ENCODE measurements around the gene CLSTN2.

The CLSTN2 gene

GRCh38 chr3:140384876-140385275, 449.9 kb downstream of the CLSTN2 start:
- H3K36me3 ChIP-seq (ENCODE audit: control insufficient read depth in 2 of 2, insufficient read depth in 1 of 2, low read length in 2 of 2), result no peaks in the 10 kb centered on the region
- H3K9me3 ChIP-seq (ENCODE audit: control insufficient read depth, insufficient read depth, low read depth, low read length), result no peaks in the 10 kb centered on the region
- ChIA-PET POLR2A (no interaction called here), CTCF (no interaction called here)
- H3K4me1 ChIP-seq (ENCODE audit: control insufficient read depth, insufficient read depth, low read length), result no peaks in the 10 kb centered on the region
- H3K4me3 ChIP-seq (ENCODE audit: low read depth, low read length), result no peak overlapping the region
- no peak overlapping the region for H3K27ac ChIP-seq (ENCODE audit: extremely low read depth, low read depth, low read length)
- no peak for TF ChIP-seq REPIN1 (tag by site-specific recombination; IDR thresholded peaks at IDR 0.05; ENCODE audit: low read depth)
- TF ChIP-seq ZNF791 (tag by site-specific recombination; IDR thresholded peaks at IDR 0.05), result no peak
- no peak for TF ChIP-seq KLF9 (tag by site-specific recombination; IDR thresholded peaks at IDR 0.05; ENCODE audit: low read depth)
- TF ChIP-seq ZNF112 (tag by site-specific recombination; IDR thresholded peaks at IDR 0.05), result no peak
- TF ChIP-seq IKZF3 (tag by site-specific recombination; IDR thresholded peaks at IDR 0.05), result no peak
- no peak for TF ChIP-seq EGR2 (tag by site-specific recombination; IDR thresholded peaks at IDR 0.05; ENCODE audit: low read depth)
- no peak for TF ChIP-seq YY2 (tag by site-specific recombination; IDR thresholded peaks at IDR 0.05)
- TF ChIP-seq SP7 (tag by site-specific recombination; IDR thresholded peaks at IDR 0.05), result no peak
- TF ChIP-seq ZNF843 (tag by site-specific recombination; IDR thresholded peaks at IDR 0.05), result no peak
- no peak for TF ChIP-seq ZSCAN16 (tag by site-specific recombination; IDR thresholded peaks at IDR 0.05)
- no peak for TF ChIP-seq ZNF610 (tag by site-specific recombination; IDR thresholded peaks at IDR 0.05; ENCODE audit: borderline replicate concordance)
- TF ChIP-seq ZNF10 (tag by site-specific recombination; IDR thresholded peaks at IDR 0.05), result no peak
- TF ChIP-seq ZNF266 (tag by site-specific recombination; IDR thresholded peaks at IDR 0.05; ENCODE audit: low read depth), result no peak
- no peak for TF ChIP-seq ZNF600 (tag by site-specific recombination; IDR thresholded peaks at IDR 0.05)
- no peak for TF ChIP-seq PRDM4 (tag by site-specific recombination; IDR thresholded peaks at IDR 0.05)
- no peak for TF ChIP-seq OVOL3 (tag by site-specific recombination; IDR thresholded peaks at IDR 0.05)

- H3K4me1 ChIP-seq (ENCODE audit: control insufficient read depth, insufficient read depth, low read length), result no peaks in the 10 kb centered on the region
- H3K27ac ChIP-seq (ENCODE audit: extremely low read depth, low read depth, low read length), result no peak overlapping the region
- no peaks in the 10 kb centered on the region for H3K9me3 ChIP-seq (ENCODE audit: control insufficient read depth, insufficient read depth, low read depth, low read length)
- ChIA-PET CTCF (interaction anchor here (0.6 kb wide), 1 partner anchor 337 kb away, joined by 5 read pairs; no protein-coding TSS in a partner anchor), POLR2A (no interaction called here)
- no peak overlapping the region for H3K4me3 ChIP-seq (ENCODE audit: low read depth, low read length)
- H3K36me3 ChIP-seq (ENCODE audit: control insufficient read depth in 2 of 2, insufficient read depth in 1 of 2, low read length in 2 of 2), result no peaks in the 10 kb centered on the region
- TF ChIP-seq SP2 (tag by site-specific recombination; IDR thresholded peaks at IDR 0.05) (no peak), ZNF214 (tag by site-specific recombination; IDR thresholded peaks at IDR 0.05; ENCODE audit: borderline replicate concordance) (no peak), REST (tag by site-specific recombination; IDR thresholded peaks at IDR 0.05) (no peak), ZNF121 (tag by site-specific recombination; IDR thresholded peaks at IDR 0.05) (no peak), ZNF280C (tag by site-specific recombination; IDR thresholded peaks at IDR 0.05) (no peak), ZBTB6 (tag by site-specific recombination; IDR thresholded peaks at IDR 0.05) (no peak), ZFP41 (tag by site-specific recombination; IDR thresholded peaks at IDR 0.05; ENCODE audit: borderline replicate concordance) (no peak), OVOL3 (tag by site-specific recombination; IDR thresholded peaks at IDR 0.05) (no peak), ZNF416 (tag by site-specific recombination; IDR thresholded peaks at IDR 0.05) (no peak), ZNF398 (tag by site-specific recombination; IDR thresholded peaks at IDR 0.05) (no peak)
These were observed 451.5 kb downstream of the CLSTN2 start for GRCh38 chr3:140386357-140387100.

All from HEK293 (cell line).